OCI-LY1 (cell line): ENCODE results near the gene BICRAL.
A peak's percentile ranks its signal among the peaks of the same experiment; 100 is the strongest.

ENCODE experiments used
- H2AFZ ChIP-seq: fragments of 200-600 bp; sonication (generic), shearing (Covaris generic); 2 replicates; pipeline ENCODE4 v1.6.0; 2014; ENCODE audit warnings: antibody characterized with exemption, mild to moderate bottlenecking, low read length
- H3F3A ChIP-seq: fragments of 200-600 bp; sonication (generic), shearing (Covaris generic); 2 replicates; pipeline ENCODE4 v1.6.0; 2014; ENCODE audit warnings: mild to moderate bottlenecking, antibody characterized with exemption, low read length, moderate library complexity; ENCODE audit not compliant: insufficient read depth
- H3K27ac ChIP-seq: fragments of 200-600 bp; sonication (generic); 2 replicates; pipeline ENCODE4 v1.5.1; 2014; ENCODE audit warnings: low read length, mixed run types, mild to moderate bottlenecking, low read depth; ENCODE audit not compliant: poor library complexity, severe bottlenecking
- H3K27me3 ChIP-seq: fragments of 200-600 bp; sonication (generic); 2 replicates; pipeline ENCODE4 v1.6.0; 2014; ENCODE audit warnings: antibody characterized with exemption, mild to moderate bottlenecking, low read length, moderate library complexity; ENCODE audit not compliant: insufficient read depth
- H3K36me3 ChIP-seq: fragments of 200-600 bp; sonication (generic); 2 replicates; pipeline ENCODE4 v1.6.1; 2014; ENCODE audit warnings: mild to moderate bottlenecking, antibody characterized with exemption, low read length, moderate library complexity, mixed read lengths; ENCODE audit not compliant: insufficient read depth
- H3K4me1 ChIP-seq: fragments of 200-600 bp; sonication (generic); 2 replicates; pipeline ENCODE4 v1.5.1; 2014; ENCODE audit warnings: mild to moderate bottlenecking, low read length, moderate library complexity; ENCODE audit not compliant: insufficient read depth, severe bottlenecking
- H3K4me2 ChIP-seq: fragments of 200-600 bp; sonication (generic), shearing (Covaris generic); 2 replicates; pipeline ENCODE4 v1.6.1; 2014; ENCODE audit warnings: low read length
- H3K4me3 ChIP-seq: fragments of 200-600 bp; sonication (generic); 2 replicates; pipeline ENCODE4 v1.5.1; 2014; ENCODE audit warnings: low read length, low read depth, mild to moderate bottlenecking, mixed read lengths; ENCODE audit not compliant: poor library complexity, severe bottlenecking
- H3K79me2 ChIP-seq: fragments of 200-600 bp; shearing (Covaris generic); 2 replicates; pipeline ENCODE4 v1.6.1; 2016; ENCODE audit warnings: mixed run types, low read length, mixed read lengths; ENCODE audit not compliant: insufficient read depth
- H3K9ac ChIP-seq: fragments of 200-600 bp; sonication (generic), shearing (Covaris generic); 2 replicates; pipeline ENCODE4 v1.6.1; 2014; ENCODE audit warnings: mild to moderate bottlenecking, low read length, mixed read lengths
- H3K9me2 ChIP-seq: fragments of 200-600 bp; sonication (generic), shearing (Covaris generic); 2 replicates; pipeline ENCODE4 v1.6.1; 2014; ENCODE audit warnings: low read depth, mild to moderate bottlenecking, low read length, mixed read lengths
- H3K9me3 ChIP-seq: fragments of 200-600 bp; shearing (Covaris generic); 2 replicates; pipeline ENCODE4 v1.6.1; 2014; ENCODE audit warnings: low read length, mixed read lengths
- H4K20me1 ChIP-seq: fragments of 200-600 bp; sonication (generic), shearing (Covaris generic); 2 replicates; pipeline ENCODE4 v1.6.0; 2016; ENCODE audit warnings: mild to moderate bottlenecking, low read length; ENCODE audit not compliant: insufficient read depth
- EZH2 ChIP-seq: fragments of 200-600 bp; sonication (generic), shearing (Covaris generic); IDR thresholded peaks from 2 replicates; pipeline ENCODE4 v1.8.0; 2017; ENCODE audit warnings: borderline replicate concordance, mixed run types, mild to moderate bottlenecking, antibody characterized with exemption, low read length, moderate library complexity, mixed read lengths
- TF ChIP-seq, protein P1 (sequence below): fragments of 200-600 bp; sonication (generic), shearing (Covaris generic); IDR thresholded peaks from 2 replicates; pipeline ENCODE4 v1.5.1; 2017; ENCODE audit warnings: mild to moderate bottlenecking, antibody characterized with exemption, low read length, moderate library complexity, mixed read lengths

Gene BICRAL

DNA sequence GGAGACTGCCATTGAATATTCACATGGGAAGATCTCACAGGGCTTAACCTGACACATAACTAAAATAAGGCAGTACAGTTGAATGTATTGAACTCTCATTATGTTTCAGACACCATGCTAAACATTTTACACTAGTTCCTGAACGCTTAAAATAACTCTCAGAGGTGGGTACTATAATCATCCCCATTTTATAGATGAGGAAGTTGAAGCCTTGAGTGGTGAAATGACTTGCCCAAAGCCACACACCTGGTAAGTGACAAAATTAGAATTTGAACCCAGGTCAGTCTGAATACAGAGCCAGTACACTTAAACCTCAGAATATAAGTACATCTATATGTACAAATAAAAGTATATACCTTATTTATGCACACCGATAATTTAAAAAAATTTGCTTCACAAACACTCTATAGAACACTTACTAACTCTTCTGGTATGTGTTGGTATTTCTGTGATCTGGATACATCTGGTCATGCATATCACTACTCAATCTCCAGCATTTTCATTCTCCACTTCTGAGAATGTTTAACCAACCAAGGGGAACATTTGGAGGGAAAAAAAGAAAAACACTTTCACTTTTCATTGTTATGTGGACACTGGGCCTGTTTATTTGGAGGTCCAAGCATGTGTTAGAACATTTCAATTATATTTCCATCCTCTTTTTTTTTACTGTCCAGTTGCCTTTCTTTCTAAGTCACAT, 4.6 kb upstream of the BICRAL start:
- Histone ChIP-seq H3K27ac (peak overlapping the region; percentile 89), H3K36me3 (no peaks in the 10 kb centered on the region), H3F3A (no peaks in the 10 kb centered on the region)

DNA sequence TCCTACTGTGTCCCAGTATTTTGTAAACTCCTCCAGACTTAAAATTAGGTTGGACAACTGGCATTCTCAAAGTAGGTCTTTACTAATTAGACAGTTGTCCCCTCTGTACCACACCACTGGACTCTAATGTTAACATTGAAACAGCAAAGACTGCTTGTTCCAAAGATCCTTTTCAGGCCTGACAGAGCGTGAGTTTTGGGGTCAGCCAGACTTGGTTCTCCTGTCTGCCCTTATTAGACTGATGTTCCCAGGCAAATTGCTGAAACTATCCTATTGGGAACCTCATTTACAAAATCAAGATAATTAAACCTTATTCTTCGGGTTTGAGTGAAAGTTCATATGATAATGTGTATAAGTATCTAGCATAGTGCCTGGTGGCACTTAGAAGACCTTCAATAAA, 3.7 kb upstream of the BICRAL start:
- no peaks in the 10 kb centered on the region for H3K27me3 ChIP-seq
- peak overlapping the region; percentile 27; the same call in 1 of the 2 replicates for H3K4me2 ChIP-seq
- no peak overlapping the region for H2AFZ ChIP-seq
- peak overlapping the region; percentile 50 for H3K9ac ChIP-seq
- H3K79me2 ChIP-seq: no peaks in the 10 kb centered on the region; the same call in 1 of the 2 replicates
- H3K9me2 ChIP-seq: no peaks in the 10 kb centered on the region
- H3K4me3 ChIP-seq: no peak overlapping the region
- H3K9me3 ChIP-seq: no peaks in the 10 kb centered on the region
- no peak for TF ChIP-seq EZH2
- TF ChIP-seq, protein P1, sequence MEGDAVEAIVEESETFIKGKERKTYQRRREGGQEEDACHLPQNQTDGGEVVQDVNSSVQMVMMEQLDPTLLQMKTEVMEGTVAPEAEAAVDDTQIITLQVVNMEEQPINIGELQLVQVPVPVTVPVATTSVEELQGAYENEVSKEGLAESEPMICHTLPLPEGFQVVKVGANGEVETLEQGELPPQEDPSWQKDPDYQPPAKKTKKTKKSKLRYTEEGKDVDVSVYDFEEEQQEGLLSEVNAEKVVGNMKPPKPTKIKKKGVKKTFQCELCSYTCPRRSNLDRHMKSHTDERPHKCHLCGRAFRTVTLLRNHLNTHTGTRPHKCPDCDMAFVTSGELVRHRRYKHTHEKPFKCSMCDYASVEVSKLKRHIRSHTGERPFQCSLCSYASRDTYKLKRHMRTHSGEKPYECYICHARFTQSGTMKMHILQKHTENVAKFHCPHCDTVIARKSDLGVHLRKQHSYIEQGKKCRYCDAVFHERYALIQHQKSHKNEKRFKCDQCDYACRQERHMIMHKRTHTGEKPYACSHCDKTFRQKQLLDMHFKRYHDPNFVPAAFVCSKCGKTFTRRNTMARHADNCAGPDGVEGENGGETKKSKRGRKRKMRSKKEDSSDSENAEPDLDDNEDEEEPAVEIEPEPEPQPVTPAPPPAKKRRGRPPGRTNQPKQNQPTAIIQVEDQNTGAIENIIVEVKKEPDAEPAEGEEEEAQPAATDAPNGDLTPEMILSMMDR: no peak
- no peaks in the 10 kb centered on the region for H4K20me1 ChIP-seq
- H3F3A ChIP-seq: no peaks in the 10 kb centered on the region
- H3K27ac ChIP-seq: peak overlapping the region; percentile 89
- peaks cover 77% of the 10 kb centered on the region for H3K4me1 ChIP-seq
- H3K36me3 ChIP-seq: no peaks in the 10 kb centered on the region

More for the DNA sequence above, 4.6 kb upstream of the BICRAL start:
- H3K79me2 ChIP-seq: no peaks in the 10 kb centered on the region
- no peaks in the 10 kb centered on the region for H3K27me3 ChIP-seq
- no peaks in the 10 kb centered on the region for H3K9me2 ChIP-seq
- no peak overlapping the region for H2AFZ ChIP-seq
- peak overlapping the region; percentile 53 for H3K4me2 ChIP-seq
- no peaks in the 10 kb centered on the region for H4K20me1 ChIP-seq
- H3K9ac ChIP-seq: peak overlapping the region; percentile 50
- peaks cover 83% of the 10 kb centered on the region for H3K4me1 ChIP-seq
- H3K4me3 ChIP-seq: no peak overlapping the region
- TF ChIP-seq, protein P1: no peak
- no peak for TF ChIP-seq EZH2
- no peaks in the 10 kb centered on the region for H3K9me3 ChIP-seq

DNA sequence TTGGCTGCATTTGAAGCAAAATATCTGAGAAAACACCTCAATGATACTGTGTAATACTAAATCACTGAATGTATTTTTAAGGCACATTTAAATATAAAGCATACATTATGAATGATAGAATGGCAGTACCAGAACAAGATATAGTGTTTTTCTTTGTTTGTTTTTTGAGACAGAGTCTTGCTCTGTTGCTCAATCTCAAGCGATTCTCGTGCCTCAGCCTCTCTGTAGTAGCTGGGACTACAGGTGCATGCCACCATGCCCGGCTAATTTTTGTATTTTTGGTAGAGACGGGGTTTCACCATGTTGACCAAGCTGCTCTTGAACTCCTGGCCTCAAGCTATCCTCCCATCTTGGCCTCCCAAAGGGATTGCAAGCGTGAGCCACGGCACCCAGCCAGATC, 2.3 kb upstream of the BICRAL start:
- Histone ChIP-seq H2AFZ (no peak overlapping the region), H3K4me2 (peak overlapping the region; percentile 14; the same call in 1 of the 2 replicates), H3K27me3 (no peaks in the 10 kb centered on the region), H3K36me3 (0 out of 2 replicates have a peak, but pooled peaks cover 6% of the 10 kb centered on the region), H3K9ac (no peak overlapping the region; the same call in 1 of the 2 replicates), H3K27ac (peak overlapping the region; percentile 89), H3K4me1 (peaks cover 68% of the 10 kb centered on the region), H3F3A (no peaks in the 10 kb centered on the region), H3K4me3 (no peak overlapping the region), H4K20me1 (no peaks in the 10 kb centered on the region), H3K9me2 (no peaks in the 10 kb centered on the region), H3K9me3 (no peaks in the 10 kb centered on the region), H3K79me2 (peaks cover 12% of the 10 kb centered on the region)
- TF ChIP-seq, protein P1: no peak
- no peak for TF ChIP-seq EZH2
